ENCODE measurements around the gene FZD10. TPM values are rescaled to one million over a fixed set of nuclear protein-coding genes. Genes with fewer than 3 reads are reported as not detected.

FZD10 gene
- total and polyA plus RNA-seq, 2 of the 13 experiments (the other 11 are each of a cell fraction or from before 2014, with no cell fraction given), result not detected

GRCh38 chr12:130162267-130162666, at the start of gene FZD10 (continued):
- TF ChIP-seq ZHX2 (IDR thresholded peaks at IDR 0.05; ENCODE audit: low read depth) (no peak), ZHX2 (CRISPR knock-in tag; IDR thresholded peaks at IDR 0.05; ENCODE audit: borderline replicate concordance) (no peak), TGIF2 (CRISPR knock-in tag; IDR thresholded peaks at IDR 0.05) (no peak), ZNF775 (CRISPR knock-in tag; IDR thresholded peaks at IDR 0.05; ENCODE audit: borderline replicate concordance) (no peak), ZSCAN21 (CRISPR knock-in tag; IDR thresholded peaks at IDR 0.05; ENCODE audit: borderline replicate concordance) (no peak), ZNF710 (CRISPR knock-in tag; IDR thresholded peaks at IDR 0.05; ENCODE audit: borderline replicate concordance) (no peak), ZNF234 (CRISPR knock-in tag; conservative IDR thresholded peaks at IDR 0.05) (no peak), ELF4 (CRISPR knock-in tag; IDR thresholded peaks at IDR 0.05; ENCODE audit: borderline replicate concordance) (no peak)

Measured in HepG2 (cell line).